K562 (cell line): ENCODE data around the gene GUK1. TPM values are rescaled to one million over a fixed set of nuclear protein-coding genes. Genes with fewer than 3 reads are reported as not detected.

ENCODE experiments used
- ESRRB ChIP-seq: fragments of 250-450 bp; sonication (Bioruptor Pico); IDR thresholded peaks from 2 replicates; pipeline ENCODE4 v1.5.0; 2020; ENCODE audit warnings: mild to moderate bottlenecking, moderate library complexity, borderline replicate concordance
- PML ChIP-seq: IDR thresholded peaks from 2 replicates; pipeline ENCODE4 v1.6.1; 2012; ENCODE audit warnings: low read length, inconsistent platforms
- POLR2AphosphoS5 ChIP-seq: IDR thresholded peaks from 2 replicates; pipeline ENCODE4 v1.6.1; 2011; ENCODE audit warnings: mild to moderate bottlenecking, low read depth, low read length, moderate library complexity; ENCODE audit not compliant: control insufficient read depth, insufficient read depth
- SETDB1 ChIP-seq: IDR thresholded peaks from one replicate; pipeline ENCODE4 v1.6.1; 2012; ENCODE audit warnings: low read length, control low read depth, inconsistent platforms
- SIN3B ChIP-seq: fragments of 450-650 bp; IDR thresholded peaks from 2 replicates; pipeline ENCODE4 v1.6.1; 2017; ENCODE audit warnings: low read depth, mild to moderate bottlenecking, moderate library complexity
- TCF7L2 ChIP-seq: fragments of 150-350 bp; IDR thresholded peaks from 2 replicates; pipeline ENCODE4 v1.6.1; 2016; ENCODE audit warnings: low read depth, mild to moderate bottlenecking, low read length, moderate library complexity
- THRAP3 ChIP-seq: fragments of 450-650 bp; IDR thresholded peaks from 2 replicates; pipeline ENCODE4 v1.6.1; 2016; ENCODE audit warnings: mild to moderate bottlenecking, inconsistent platforms, borderline replicate concordance
- ZNF121 ChIP-seq: sonication (generic); formaldehyde crosslinking; conservative IDR thresholded peaks from 2 replicates; pipeline ENCODE4 v1.8.0; 2022; ENCODE audit warnings: missing genetic modification reagents
- ZNF431 ChIP-seq: sonication (generic); formaldehyde crosslinking; IDR thresholded peaks from 2 replicates; pipeline ENCODE4 v1.8.0; 2022; ENCODE audit warnings: mild to moderate bottlenecking, missing genetic modification reagents
- ZNF551 ChIP-seq: fragments of 250-450 bp; sonication (Bioruptor Pico); IDR thresholded peaks from 2 replicates; pipeline ENCODE4 v1.5.0; 2021; ENCODE audit warnings: mild to moderate bottlenecking, moderate library complexity
- polyA plus RNA-seq, 8 experiments: library from polyadenylated mRNA; depleted of rRNA in 4 of 8; stranded (reverse) in 5 of 8; unstranded in 3 of 8; fragments of >200 nt; fragmentation: Nextera tagmentation in 2 of 8; fragmentation: Illumina TruSeq in 1 of 8; extraction: Ambion mirVana in 2 of 8; extraction: Trizol in 1 of 8; gene quantifications; 2 replicates each; pipeline versions ENCODE4 v1.2.1 to v1.2.3, GENCODE V29; 2011 to 2014; ENCODE audit warnings: inconsistent platforms in 1 of 8, missing spikeins in 1 of 8
- total RNA-seq, 7 experiments: library from RNA; depleted of rRNA in 6 of 7; stranded (reverse); fragments of >200 nt in 6 of 7; fragmentation: Illumina TruSeq in 2 of 7; extraction: Trizol in 2 of 7; gene quantifications; 2 replicates each; pipeline versions ENCODE4 v1.2.1 to v1.2.3, GENCODE V29; 2011 to 2021; ENCODE audit warnings: low replicate concordance in 1 of 7
- TF ChIP-seq, protein P1 (sequence below): sonication (generic); formaldehyde crosslinking; IDR thresholded peaks from 2 replicates; pipeline ENCODE4 v1.8.0; 2023; ENCODE audit warnings: missing genetic modification reagents, mild to moderate bottlenecking, borderline replicate concordance
- TF ChIP-seq, protein P2 (sequence below): IDR thresholded peaks from 2 replicates; pipeline ENCODE4 v1.6.1; 2011; ENCODE audit not compliant: insufficient read length; ENCODE audit errors: extremely low read depth
- TF ChIP-seq, protein P3 (sequence below): fragments of 450-650 bp; IDR thresholded peaks from 2 replicates; pipeline ENCODE4 v1.7.1; 2018; ENCODE audit warnings: mild to moderate bottlenecking, low read depth; ENCODE audit not compliant: partially characterized antibody
- TF ChIP-seq, protein P4 (sequence below): sonication (generic); formaldehyde crosslinking; IDR thresholded peaks from 2 replicates; pipeline ENCODE4 v1.9.0; 2022; ENCODE audit warnings: mild to moderate bottlenecking, missing genetic modification reagents
- TF ChIP-seq, protein P5 (sequence below): fragments of 450-650 bp; IDR thresholded peaks from 2 replicates; pipeline ENCODE4 v1.7.0; 2016; ENCODE audit warnings: borderline replicate concordance

GUK1 gene
- total and polyA plus RNA-seq, 9 of the 15 experiments (the other 6 are each of a cell fraction or from before 2014, with no cell fraction given): 7.0 to 331 (median 132) TPM

DNA sequence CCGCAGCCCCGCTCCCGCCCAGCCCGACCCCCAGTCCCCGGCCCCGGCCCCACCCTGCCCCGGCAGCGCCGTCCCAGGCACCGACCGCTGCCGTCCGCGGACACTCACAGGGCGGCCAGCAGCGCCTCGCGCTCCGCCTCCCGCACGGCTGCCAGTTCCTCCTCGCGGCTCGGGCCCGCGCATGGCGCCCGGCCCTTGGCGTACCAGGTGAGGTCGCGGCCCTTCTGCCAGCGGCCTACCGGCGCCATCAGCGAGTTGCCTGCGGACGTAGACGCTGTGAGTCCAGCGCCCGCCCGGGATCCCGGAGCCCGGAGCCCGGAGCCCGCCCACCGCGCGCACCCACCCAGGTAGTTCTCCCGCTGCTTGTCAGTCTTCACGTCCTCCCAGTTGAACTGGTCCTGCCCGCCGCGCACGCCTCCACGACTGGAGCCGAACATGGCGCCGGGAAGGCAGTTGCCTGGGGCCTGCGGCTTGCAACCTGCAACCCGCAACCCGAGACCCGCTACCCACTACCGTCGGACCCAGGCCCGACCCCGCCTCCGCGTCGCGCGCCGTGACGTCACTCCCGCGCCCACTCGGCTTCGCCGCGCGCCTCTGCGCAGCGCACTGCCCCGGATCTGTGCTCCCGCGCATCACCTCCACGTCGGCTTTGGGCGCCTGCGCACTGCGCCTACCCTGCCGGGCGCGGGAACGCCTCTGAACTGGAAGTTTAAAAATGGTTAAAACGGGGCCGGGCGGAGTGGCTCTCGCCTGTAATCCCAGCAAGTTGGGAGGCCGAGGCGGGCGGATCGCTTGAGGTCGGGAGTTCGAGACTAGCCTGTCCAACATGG lies 37.1 kb upstream of the GUK1 start, which contains the start of gene C1orf35 (continued):
- TF ChIP-seq ZNF551 (CRISPR knock-in tag) (no peak), ZNF121 (CRISPR knock-in tag) (peak; percentile 7; the same call in 1 of the 2 replicates), TCF7L2 (no peak), ZNF431 (no peak; the same call in 1 of the 2 replicates), SETDB1 (peak; percentile 80), ESRRB (no peak), POLR2AphosphoS5 (peak; percentile 31; the same call in 1 of the 2 replicates), PML (peak; percentile 54; the same call in 1 of the 2 replicates), SIN3B (peak; percentile 97), THRAP3 (no peak)
- TF ChIP-seq, protein P1, sequence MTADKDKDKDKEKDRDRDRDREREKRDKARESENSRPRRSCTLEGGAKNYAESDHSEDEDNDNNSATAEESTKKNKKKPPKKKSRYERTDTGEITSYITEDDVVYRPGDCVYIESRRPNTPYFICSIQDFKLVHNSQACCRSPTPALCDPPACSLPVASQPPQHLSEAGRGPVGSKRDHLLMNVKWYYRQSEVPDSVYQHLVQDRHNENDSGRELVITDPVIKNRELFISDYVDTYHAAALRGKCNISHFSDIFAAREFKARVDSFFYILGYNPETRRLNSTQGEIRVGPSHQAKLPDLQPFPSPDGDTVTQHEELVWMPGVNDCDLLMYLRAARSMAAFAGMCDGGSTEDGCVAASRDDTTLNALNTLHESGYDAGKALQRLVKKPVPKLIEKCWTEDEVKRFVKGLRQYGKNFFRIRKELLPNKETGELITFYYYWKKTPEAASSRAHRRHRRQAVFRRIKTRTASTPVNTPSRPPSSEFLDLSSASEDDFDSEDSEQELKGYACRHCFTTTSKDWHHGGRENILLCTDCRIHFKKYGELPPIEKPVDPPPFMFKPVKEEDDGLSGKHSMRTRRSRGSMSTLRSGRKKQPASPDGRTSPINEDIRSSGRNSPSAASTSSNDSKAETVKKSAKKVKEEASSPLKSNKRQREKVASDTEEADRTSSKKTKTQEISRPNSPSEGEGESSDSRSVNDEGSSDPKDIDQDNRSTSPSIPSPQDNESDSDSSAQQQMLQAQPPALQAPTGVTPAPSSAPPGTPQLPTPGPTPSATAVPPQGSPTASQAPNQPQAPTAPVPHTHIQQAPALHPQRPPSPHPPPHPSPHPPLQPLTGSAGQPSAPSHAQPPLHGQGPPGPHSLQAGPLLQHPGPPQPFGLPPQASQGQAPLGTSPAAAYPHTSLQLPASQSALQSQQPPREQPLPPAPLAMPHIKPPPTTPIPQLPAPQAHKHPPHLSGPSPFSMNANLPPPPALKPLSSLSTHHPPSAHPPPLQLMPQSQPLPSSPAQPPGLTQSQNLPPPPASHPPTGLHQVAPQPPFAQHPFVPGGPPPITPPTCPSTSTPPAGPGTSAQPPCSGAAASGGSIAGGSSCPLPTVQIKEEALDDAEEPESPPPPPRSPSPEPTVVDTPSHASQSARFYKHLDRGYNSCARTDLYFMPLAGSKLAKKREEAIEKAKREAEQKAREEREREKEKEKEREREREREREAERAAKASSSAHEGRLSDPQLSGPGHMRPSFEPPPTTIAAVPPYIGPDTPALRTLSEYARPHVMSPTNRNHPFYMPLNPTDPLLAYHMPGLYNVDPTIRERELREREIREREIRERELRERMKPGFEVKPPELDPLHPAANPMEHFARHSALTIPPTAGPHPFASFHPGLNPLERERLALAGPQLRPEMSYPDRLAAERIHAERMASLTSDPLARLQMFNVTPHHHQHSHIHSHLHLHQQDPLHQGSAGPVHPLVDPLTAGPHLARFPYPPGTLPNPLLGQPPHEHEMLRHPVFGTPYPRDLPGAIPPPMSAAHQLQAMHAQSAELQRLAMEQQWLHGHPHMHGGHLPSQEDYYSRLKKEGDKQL (CRISPR knock-in tag): peak; percentile 53; the same call in 1 of the 2 replicates
- TF ChIP-seq, protein P2, sequence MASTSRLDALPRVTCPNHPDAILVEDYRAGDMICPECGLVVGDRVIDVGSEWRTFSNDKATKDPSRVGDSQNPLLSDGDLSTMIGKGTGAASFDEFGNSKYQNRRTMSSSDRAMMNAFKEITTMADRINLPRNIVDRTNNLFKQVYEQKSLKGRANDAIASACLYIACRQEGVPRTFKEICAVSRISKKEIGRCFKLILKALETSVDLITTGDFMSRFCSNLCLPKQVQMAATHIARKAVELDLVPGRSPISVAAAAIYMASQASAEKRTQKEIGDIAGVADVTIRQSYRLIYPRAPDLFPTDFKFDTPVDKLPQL: no peak
- TF ChIP-seq, protein P3, sequence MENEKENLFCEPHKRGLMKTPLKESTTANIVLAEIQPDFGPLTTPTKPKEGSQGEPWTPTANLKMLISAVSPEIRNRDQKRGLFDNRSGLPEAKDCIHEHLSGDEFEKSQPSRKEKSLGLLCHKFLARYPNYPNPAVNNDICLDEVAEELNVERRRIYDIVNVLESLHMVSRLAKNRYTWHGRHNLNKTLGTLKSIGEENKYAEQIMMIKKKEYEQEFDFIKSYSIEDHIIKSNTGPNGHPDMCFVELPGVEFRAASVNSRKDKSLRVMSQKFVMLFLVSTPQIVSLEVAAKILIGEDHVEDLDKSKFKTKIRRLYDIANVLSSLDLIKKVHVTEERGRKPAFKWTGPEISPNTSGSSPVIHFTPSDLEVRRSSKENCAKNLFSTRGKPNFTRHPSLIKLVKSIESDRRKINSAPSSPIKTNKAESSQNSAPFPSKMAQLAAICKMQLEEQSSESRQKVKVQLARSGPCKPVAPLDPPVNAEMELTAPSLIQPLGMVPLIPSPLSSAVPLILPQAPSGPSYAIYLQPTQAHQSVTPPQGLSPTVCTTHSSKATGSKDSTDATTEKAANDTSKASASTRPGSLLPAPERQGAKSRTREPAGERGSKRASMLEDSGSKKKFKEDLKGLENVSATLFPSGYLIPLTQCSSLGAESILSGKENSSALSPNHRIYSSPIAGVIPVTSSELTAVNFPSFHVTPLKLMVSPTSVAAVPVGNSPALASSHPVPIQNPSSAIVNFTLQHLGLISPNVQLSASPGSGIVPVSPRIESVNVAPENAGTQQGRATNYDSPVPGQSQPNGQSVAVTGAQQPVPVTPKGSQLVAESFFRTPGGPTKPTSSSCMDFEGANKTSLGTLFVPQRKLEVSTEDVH: peak; percentile 92
- TF ChIP-seq, protein P4, sequence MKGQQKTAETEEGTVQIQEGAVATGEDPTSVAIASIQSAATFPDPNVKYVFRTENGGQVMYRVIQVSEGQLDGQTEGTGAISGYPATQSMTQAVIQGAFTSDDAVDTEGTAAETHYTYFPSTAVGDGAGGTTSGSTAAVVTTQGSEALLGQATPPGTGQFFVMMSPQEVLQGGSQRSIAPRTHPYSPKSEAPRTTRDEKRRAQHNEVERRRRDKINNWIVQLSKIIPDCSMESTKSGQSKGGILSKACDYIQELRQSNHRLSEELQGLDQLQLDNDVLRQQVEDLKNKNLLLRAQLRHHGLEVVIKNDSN: peak; percentile 43; the same call in 1 of the 2 replicates
- TF ChIP-seq, protein P5, sequence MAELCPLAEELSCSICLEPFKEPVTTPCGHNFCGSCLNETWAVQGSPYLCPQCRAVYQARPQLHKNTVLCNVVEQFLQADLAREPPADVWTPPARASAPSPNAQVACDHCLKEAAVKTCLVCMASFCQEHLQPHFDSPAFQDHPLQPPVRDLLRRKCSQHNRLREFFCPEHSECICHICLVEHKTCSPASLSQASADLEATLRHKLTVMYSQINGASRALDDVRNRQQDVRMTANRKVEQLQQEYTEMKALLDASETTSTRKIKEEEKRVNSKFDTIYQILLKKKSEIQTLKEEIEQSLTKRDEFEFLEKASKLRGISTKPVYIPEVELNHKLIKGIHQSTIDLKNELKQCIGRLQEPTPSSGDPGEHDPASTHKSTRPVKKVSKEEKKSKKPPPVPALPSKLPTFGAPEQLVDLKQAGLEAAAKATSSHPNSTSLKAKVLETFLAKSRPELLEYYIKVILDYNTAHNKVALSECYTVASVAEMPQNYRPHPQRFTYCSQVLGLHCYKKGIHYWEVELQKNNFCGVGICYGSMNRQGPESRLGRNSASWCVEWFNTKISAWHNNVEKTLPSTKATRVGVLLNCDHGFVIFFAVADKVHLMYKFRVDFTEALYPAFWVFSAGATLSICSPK: no peak
